Nasal cavity respiratory epithelium epithelial cell of viscerocranial mucosa (primary cell): Measurements from ENCODE around the gene DNAH5. TPM values are rescaled to one million over a fixed set of nuclear protein-coding genes. Genes with fewer than 3 reads are reported as not detected.

Source experiments
- total RNA-seq: library from RNA; depleted of rRNA; stranded (reverse); fragments of >200 nt; gene quantifications from 2 replicates; pipeline ENCODE4 v1.2.3, GENCODE V29; 2014

The DNAH5 gene, protein sequence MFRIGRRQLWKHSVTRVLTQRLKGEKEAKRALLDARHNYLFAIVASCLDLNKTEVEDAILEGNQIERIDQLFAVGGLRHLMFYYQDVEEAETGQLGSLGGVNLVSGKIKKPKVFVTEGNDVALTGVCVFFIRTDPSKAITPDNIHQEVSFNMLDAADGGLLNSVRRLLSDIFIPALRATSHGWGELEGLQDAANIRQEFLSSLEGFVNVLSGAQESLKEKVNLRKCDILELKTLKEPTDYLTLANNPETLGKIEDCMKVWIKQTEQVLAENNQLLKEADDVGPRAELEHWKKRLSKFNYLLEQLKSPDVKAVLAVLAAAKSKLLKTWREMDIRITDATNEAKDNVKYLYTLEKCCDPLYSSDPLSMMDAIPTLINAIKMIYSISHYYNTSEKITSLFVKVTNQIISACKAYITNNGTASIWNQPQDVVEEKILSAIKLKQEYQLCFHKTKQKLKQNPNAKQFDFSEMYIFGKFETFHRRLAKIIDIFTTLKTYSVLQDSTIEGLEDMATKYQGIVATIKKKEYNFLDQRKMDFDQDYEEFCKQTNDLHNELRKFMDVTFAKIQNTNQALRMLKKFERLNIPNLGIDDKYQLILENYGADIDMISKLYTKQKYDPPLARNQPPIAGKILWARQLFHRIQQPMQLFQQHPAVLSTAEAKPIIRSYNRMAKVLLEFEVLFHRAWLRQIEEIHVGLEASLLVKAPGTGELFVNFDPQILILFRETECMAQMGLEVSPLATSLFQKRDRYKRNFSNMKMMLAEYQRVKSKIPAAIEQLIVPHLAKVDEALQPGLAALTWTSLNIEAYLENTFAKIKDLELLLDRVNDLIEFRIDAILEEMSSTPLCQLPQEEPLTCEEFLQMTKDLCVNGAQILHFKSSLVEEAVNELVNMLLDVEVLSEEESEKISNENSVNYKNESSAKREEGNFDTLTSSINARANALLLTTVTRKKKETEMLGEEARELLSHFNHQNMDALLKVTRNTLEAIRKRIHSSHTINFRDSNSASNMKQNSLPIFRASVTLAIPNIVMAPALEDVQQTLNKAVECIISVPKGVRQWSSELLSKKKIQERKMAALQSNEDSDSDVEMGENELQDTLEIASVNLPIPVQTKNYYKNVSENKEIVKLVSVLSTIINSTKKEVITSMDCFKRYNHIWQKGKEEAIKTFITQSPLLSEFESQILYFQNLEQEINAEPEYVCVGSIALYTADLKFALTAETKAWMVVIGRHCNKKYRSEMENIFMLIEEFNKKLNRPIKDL (N-terminal part only)
- total RNA-seq = 0.34 and 0.50 TPM in 2 replicates

GRCh38 chr5:13944560-13945199, at the start of gene DNAH5:
TSS of gene DNAH5 (minus strand) at chr5:13944688. CDS start at chr5:13944438, 250 bp downstream.

Other genes starting within 250 kb of the DNAH5 start
- 66.3 and 187 TPM in 2 replicates for gene TRIO, start 198.7 kb upstream of the DNAH5 start, total RNA-seq